ENCODE measurements around the gene LETMD1.

Gene LETMD1

GRCh38 chr12:51025836-51026638, 22.1 kb upstream of the LETMD1 start, which contains the start of gene SLC11A2:
Gene SLC11A2 (minus strand): TSS chr12:51026384. CDS start chr12:51010728, 15,656 bp downstream.
- peak; percentile 81 for DNase-seq

GRCh38 chr12:51027342-51027835, 20.7 kb upstream of the LETMD1 start:
- no peak for DNase-seq

- DNase-seq, result peak; percentile 8
Measured at GRCh38 chr12:51028126-51028812, 19.9 kb upstream of the LETMD1 start.

GRCh38 chr12:51028813-51029150, 19.3 kb upstream of the LETMD1 start:
- no peak for DNase-seq

GRCh38 chr12:51033048-51033447, 15.1 kb upstream of the LETMD1 start:
- DNase-seq, result no peak

- DNase-seq, result no peak
Measured at GRCh38 chr12:51033457-51034089, 14.6 kb upstream of the LETMD1 start.

- DNase-seq, result no peak
Measured at GRCh38 chr12:51036279-51036678, 11.8 kb upstream of the LETMD1 start.

GRCh38 chr12:51048661-51049251, 629 bp downstream of the LETMD1 start:
- DNase-seq, result no peak

- DNase-seq, result no peak
Measured at GRCh38 chr12:51049525-51049924, 1.4 kb downstream of the LETMD1 start.

- DNase-seq, result no peak
Measured at GRCh38 chr12:51051787-51052186, 3.7 kb downstream of the LETMD1 start.

- no peak for DNase-seq
Measured at GRCh38 chr12:51055060-51055459, 6.9 kb downstream of the LETMD1 start.

- DNase-seq, result no peak
Measured at GRCh38 chr12:51056242-51056641, 8.1 kb downstream of the LETMD1 start.

- no peak for DNase-seq
Measured at GRCh38 chr12:51059086-51059485, 11.0 kb downstream of the LETMD1 start.

GRCh38 chr12:51062631-51063397, 14.7 kb downstream of the LETMD1 start:
- no peak for DNase-seq

- no peak for DNase-seq
Measured at GRCh38 chr12:51065530-51065929, 17.4 kb downstream of the LETMD1 start.

GRCh38 chr12:51067229-51067628, 19.1 kb downstream of the LETMD1 start:
- DNase-seq, result no peak

- no peak for DNase-seq
Measured at GRCh38 chr12:51067771-51068170, 19.6 kb downstream of the LETMD1 start.

GRCh38 chr12:51070004-51070403, 21.9 kb downstream of the LETMD1 start:
- no peak for DNase-seq

- no peak for DNase-seq
Measured at GRCh38 chr12:51071663-51072062, 23.5 kb downstream of the LETMD1 start.

- no peak for DNase-seq
Measured at GRCh38 chr12:51075390-51075789, 27.3 kb downstream of the LETMD1 start.

GRCh38 chr12:51076236-51076930, 28.3 kb downstream of the LETMD1 start:
- DNase-seq, result no peak

- no peak for DNase-seq
Measured at GRCh38 chr12:51077930-51078329, 29.8 kb downstream of the LETMD1 start.
